Fibroblast of skin of scalp (primary cell): ENCODE measurements around the gene POLDIP3.
"Not testable (repeated sequence)": the region's sequence is repeated elsewhere in the genome, so short reads cannot be mapped to it uniquely, and the experiment has no call there.

ENCODE experiments used
- DNase-seq: peaks from one replicate; pipeline ENCODE4 v3.0.0-alpha.2; 2013

POLDIP3 gene

DNA sequence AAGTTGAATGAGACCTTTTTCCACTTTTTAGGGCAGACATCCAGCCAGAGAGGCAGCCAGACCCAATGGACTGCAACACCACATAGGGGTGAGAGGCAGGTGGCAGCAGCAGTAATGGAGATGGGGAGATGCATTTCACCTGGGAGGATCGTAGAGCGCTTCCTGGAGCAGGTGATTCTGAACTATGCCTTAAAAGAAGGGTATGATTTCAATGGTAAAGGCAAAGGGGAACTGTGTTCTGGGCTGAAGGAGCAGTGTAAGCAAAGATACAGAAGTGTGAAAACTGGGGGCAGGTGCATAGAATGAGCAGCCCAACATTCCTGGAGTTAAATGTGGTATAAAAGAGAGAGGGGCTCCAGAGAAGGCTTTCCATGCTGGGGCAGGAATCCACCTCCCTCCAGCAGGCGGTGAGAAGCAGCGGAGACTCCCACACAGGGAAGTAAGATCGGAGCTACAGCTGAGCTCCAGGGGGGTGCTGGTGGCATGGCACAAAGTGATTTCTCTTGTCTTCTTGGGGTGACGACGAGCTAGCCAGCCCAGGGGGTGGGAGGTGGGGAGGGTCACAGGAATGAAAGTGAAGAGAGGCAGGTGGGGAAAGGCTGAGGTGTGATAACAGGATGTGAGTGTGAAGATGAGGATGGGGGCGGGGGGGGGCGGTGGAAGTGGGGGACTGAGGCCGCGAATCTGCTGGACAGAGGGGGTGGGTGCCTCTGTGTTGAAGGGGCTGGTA lies 65.2 kb downstream of the POLDIP3 start:
- no peak for DNase-seq

- no peak for DNase-seq
Measured at GRCh38 chr22:42548597-42549330, 65.9 kb downstream of the POLDIP3 start.

DNA sequence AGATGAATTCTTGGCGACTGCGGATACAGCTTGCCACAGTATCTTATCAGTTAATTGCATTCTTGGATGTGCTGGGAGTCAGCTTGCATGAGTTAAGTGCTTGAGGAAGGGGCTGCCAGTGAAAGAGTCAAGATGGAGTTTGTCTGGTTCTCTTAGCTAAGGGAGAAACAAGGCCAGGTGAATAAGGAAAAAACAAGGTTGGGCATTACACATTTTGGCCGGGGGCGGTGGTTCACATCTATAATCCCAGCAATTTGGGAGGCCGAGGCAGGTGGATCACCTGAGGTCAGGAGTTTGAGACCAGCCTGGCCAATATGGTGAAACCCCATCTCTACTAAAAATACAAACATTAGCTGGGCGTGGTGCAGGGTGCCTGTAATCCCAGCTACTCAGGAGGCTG lies 66.6 kb downstream of the POLDIP3 start:
- DNase-seq: not testable (repeated sequence)

GRCh38 chr22:42547562-42547961 lies 67.1 kb downstream of the POLDIP3 start:
- DNase-seq: no peak

DNA sequence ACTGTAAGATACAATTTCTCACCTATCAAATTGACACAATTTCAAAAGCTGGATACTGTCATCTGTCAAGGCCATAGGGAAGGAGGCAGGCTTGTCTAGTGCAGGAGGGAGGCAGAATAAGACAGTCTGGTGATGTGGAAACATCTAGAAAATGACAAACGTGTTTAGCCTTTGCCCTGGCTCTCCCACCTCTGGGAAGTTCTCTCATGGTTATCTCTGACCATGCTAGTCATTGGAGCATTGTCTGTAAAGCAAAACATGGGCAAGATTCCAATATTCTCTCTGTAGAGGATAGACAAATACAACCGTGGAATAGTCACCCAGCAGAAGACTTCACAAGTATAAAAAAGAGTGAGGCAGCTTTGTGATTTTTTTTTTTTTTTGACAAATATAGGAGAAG lies 70.0 kb downstream of the POLDIP3 start:
- no peak for DNase-seq

GRCh38 chr22:42539236-42539771 lies 75.4 kb downstream of the POLDIP3 start:
- not testable (repeated sequence) for DNase-seq

GRCh38 chr22:42537199-42537831 lies 77.4 kb downstream of the POLDIP3 start:
- DNase-seq: not testable (repeated sequence)

GRCh38 chr22:42536634-42537033 lies 78.0 kb downstream of the POLDIP3 start:
- DNase-seq: not testable (repeated sequence)

GRCh38 chr22:42536166-42536565 lies 78.5 kb downstream of the POLDIP3 start:
- DNase-seq: no peak

GRCh38 chr22:42535082-42535731 lies 79.5 kb downstream of the POLDIP3 start:
- not testable (repeated sequence) for DNase-seq
